Posterior cingulate gyrus (tissue), 11 donors: Measurements from ENCODE around the gene OSBPL5.

Experiments
- DNase-seq, 10 donors: peaks; one replicate each; pipeline versions ENCODE4 v3.0.0 to v3.0.0-alpha.2; 2020 to 2021; ENCODE audit warnings: mixed read lengths in 3 of 10
- intact Hi-C: fragments of 100-400 bp; cut with DNase I; formaldehyde crosslinking; loops from one replicate; pipeline ENCODE4 v1.15.1; 2023

Gene OSBPL5

GRCh38 chr11:3156661-3157311 lies 8.3 kb downstream of the OSBPL5 start:
- intact Hi-C loops: no loop called here

DNA sequence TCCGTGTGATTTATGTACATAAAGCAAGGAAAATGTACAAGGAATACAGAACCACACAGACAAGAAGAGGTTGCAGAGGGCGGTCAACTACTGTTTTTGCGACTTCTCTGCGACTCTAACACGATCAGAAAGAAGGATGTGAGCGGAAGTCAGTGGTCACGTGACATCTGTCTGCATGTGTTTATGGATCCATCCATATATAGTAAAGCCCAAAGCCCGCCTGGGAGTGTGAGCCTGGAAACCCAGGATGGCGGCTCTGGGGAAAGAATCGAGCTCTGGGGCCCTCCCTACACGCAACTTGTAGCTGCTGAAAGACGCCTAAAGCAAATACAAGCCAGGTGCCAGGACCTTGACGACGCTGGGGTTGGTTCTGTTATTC lies 8.8 kb downstream of the OSBPL5 start:
- intact Hi-C loops: no loop called here
- peak in 2 of 10 donors; percentile 0 to 32 for DNase-seq

More at GRCh38 chr11:3156661-3157311, 8.3 kb downstream of the OSBPL5 start:
- peak in 5 of 10 donors; percentile 3 to 79 (median 59) for DNase-seq

GRCh38 chr11:3155691-3156258 lies 9.3 kb downstream of the OSBPL5 start:
- DNase-seq: peak in 5 of 10 donors; percentile 3 to 75 (median 64)
- intact Hi-C loops: no loop called here

GRCh38 chr11:3155216-3155615 lies 9.9 kb downstream of the OSBPL5 start:
- intact Hi-C loops: no loop called here

GRCh38 chr11:3154001-3154599 lies 11.0 kb downstream of the OSBPL5 start:
- peak in 5 of 10 donors; percentile 3 to 72 (median 67) for DNase-seq
- intact Hi-C loops: no loop called here

More at GRCh38 chr11:3155216-3155615, 9.9 kb downstream of the OSBPL5 start:
- DNase-seq: peak in 5 of 10 donors; percentile 4 to 73 (median 61)

DNA sequence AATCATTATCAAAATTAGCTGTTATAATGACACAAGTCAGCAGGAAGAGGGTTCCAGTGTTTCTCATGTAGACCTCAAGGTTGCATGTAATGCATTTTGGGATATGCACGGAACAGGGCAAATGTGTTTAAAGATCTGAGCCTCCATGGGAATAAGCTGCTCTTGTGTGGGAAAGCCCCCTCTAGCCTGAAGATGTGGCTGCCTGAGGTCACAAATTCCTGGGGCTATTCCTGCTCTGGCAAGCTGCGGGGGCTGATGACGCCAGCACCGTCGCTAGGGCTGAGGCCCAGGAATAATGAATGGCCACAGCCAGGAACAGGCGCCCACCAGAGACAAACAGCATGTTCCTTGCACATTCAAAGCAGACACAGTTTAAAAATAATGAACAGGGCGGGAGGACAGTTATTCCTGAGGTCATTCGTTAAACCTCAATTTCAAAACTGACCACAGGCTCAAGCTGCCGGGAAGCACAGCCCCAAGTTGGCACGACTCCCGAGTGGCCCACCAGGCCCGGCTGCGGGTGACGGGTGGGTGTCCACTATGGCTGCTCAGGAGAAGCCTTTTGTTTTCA lies 11.7 kb downstream of the OSBPL5 start:
- intact Hi-C loops: no loop called here
- DNase-seq: peak in 5 of 10 donors; percentile 19 to 90 (median 82)

DNA sequence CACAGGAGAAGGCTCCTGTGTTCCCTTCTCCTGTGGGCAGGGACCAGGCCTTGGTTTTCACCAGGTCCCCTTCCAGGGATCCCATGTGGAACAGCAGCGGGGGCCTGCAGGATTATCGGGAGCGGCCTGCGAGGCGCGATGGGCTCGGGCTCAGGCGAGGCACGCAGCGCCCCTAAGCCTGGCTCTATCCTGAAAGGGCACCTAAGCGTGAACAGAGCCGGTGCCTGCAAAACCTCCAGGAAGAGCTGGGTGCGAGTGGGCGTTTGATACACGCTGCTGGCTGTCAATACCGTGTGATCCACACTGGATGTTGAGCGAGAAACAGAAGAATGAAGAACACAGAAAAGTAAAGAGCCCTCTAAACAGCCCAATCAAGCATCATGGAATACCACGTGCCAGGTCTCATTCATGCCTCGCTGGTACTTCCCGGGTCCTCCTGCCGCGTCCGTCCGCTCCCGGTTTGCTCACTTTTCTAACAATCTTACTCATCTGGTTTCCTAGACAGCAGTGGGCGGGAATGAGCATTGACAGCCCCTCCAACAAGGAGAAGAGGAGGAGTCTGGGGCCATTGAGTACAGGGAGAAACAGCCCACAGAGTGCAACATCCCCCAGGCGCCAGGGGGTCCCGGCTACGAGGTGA lies 12.5 kb downstream of the OSBPL5 start:
- intact Hi-C loops: no loop called here

GRCh38 chr11:3150726-3151125 lies 14.4 kb downstream of the OSBPL5 start:
- no peak for DNase-seq
- intact Hi-C loops: no loop called here

More for the DNA sequence above, 12.5 kb downstream of the OSBPL5 start:
- peak in 3 of 10 donors; percentile 71 to 83 (median 77) for DNase-seq

DNA sequence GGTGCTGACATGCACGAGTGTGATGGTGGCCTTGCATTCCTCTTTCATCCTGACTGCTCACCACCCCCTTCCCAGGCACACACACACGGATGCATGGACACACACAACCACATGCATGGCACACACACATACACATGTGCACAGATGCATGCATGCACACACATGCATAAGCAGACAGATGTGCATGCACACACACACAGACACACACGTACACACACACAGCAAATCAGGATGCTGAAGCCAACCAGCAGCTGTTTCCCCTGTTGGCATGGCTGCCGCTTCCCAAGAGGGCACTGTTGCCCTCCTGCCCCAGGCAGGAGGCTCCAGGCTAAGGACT lies 15.3 kb downstream of the OSBPL5 start:
- intact Hi-C loops: no loop called here
- no peak for DNase-seq

DNA sequence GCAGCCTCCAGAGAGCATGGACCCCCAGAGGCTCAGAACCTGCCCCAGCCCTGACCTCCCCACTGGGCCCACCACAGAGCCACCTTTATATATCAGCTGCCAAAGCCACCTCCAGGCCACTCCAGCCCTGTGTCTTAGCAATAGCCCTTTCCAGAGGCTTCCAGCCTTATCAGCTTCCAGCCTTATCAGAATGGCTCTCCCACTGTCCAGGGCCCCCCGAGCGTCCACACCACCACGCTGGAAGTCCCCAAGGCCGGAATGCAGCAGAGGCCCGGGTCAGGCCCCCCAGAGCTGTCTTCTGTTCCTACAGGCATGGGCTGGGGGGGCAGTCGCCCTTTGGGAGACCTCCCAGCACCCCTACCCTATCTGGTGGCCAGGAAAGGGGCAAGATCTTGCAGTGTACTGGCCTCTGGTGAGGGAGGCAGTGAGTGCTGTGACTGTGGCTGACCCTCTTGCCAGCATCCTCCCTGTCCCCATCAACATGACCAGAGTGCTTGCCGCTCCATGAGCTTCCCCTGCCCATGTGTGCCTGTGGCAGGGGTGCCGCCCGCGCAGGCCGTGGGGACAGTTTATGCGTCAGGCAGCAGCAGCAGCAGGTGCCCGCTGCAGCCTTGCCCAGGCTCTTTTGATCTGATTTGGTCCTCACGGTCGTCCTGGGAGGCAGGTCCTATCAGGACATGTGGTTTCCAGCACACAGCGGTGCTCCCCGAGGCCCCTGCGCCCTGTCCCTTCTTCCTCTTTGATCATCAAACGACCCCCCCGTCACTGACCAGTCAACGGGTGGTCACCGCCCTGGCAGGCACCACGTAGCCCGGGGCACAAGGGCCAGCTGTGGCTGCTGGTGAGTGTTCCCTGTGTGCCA lies 15.9 kb downstream of the OSBPL5 start:
- DNase-seq: no peak
- intact Hi-C loops: no loop called here

GRCh38 chr11:3148255-3148989 lies 16.7 kb downstream of the OSBPL5 start:
- intact Hi-C loops: no loop called here
- no peak for DNase-seq

GRCh38 chr11:3147626-3148025 lies 17.5 kb downstream of the OSBPL5 start:
- DNase-seq: no peak
- intact Hi-C loops: no loop called here

GRCh38 chr11:3147257-3147619 lies 17.9 kb downstream of the OSBPL5 start:
- DNase-seq: no peak
- intact Hi-C loops: no loop called here

GRCh38 chr11:3146612-3147256 lies 18.4 kb downstream of the OSBPL5 start:
- intact Hi-C loops: no loop called here
- no peak for DNase-seq

DNA sequence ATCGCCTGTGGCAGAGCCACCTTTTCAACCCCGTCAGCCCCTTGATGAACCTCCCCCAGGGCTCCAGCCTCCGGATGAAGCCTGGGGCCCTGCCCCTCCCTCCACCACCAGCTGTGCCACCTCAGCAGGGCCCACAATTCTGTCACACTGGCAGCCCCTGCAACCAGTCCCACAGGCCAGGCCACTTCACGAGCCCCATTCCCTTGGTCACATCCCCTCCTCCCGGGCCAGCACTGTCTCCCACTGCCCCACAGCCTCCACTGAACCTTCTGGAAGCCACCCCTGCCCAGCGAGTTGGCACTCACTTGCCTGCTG lies 19.9 kb downstream of the OSBPL5 start:
- DNase-seq: no peak
- intact Hi-C loops: no loop called here

GRCh38 chr11:3144296-3145205 lies 20.6 kb downstream of the OSBPL5 start:
- intact Hi-C loops: no loop called here
- no peak for DNase-seq

DNA sequence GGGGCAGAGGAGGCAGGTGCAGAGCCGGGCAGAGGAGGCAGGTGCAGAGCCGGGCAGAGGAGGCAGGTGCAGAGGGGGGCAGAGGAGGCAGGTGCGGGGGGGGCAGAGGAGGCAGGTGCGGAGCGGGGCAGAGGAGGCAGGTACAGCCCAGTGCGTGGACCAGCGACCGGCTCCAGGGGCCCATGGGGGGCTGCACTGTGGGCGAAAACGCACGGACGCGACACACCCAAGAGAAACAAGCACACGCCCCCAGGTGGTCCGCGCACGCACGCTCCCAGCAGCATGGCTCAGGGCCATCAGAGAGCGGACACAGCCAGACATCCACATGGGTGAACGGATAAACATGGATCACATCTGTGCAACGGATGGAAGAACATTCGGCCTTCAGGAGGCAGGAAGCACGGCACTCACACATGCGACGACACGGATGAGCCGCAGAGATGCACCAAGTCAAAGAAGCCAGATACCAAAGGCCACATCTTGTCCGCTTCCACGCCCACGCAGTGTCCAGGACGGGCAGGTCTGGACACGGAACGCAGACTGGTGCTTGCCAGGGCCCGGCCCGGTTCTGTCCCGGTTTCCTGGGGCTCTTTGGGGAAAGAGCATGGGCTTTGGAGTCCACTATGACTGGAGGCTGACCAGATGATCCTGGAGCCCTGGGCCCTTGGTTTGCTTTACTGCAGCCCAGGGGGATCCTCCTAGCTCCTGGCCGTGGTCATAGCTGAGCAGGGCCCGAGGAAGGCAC lies 21.8 kb downstream of the OSBPL5 start:
- intact Hi-C loops: no loop called here

DNA sequence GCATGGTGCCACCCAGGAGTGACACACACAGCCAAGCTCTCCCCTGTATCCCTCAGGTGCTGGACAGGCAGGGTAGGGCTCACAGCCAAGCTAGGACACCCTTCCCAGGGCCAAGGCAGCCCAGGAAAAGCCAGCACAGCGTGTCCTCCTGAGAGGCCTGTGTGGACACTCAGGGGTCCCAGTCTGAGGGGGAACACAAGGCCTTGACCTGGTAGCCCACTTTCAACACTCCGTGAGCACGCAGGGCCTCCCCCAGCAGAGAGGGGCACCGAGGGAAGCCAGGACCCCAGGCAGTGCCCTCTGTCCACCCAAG lies 24.9 kb downstream of the OSBPL5 start:
- intact Hi-C loops: no loop called here

More for the DNA sequence above, 21.8 kb downstream of the OSBPL5 start:
- no peak for DNase-seq

More for the DNA sequence above, 24.9 kb downstream of the OSBPL5 start:
- DNase-seq: peak in 2 of 10 donors; percentile 27 to 74
